PC-9 (cell line): ENCODE measurements around the gene NUDCD2.

Source experiments
- CTCF ChIP-seq: fragments of 200-600 bp; sonication (generic); conservative IDR thresholded peaks from 2 replicates; pipeline ENCODE4 v1.6.1; 2017; ENCODE audit warnings: mixed run types, antibody characterized with exemption, mild to moderate bottlenecking, moderate library complexity
- EZH2 ChIP-seq: fragments of 200-600 bp; sonication (generic); IDR thresholded peaks from 2 replicates; pipeline ENCODE4 v1.8.0; 2017; ENCODE audit warnings: antibody characterized with exemption, low read depth

DNA sequence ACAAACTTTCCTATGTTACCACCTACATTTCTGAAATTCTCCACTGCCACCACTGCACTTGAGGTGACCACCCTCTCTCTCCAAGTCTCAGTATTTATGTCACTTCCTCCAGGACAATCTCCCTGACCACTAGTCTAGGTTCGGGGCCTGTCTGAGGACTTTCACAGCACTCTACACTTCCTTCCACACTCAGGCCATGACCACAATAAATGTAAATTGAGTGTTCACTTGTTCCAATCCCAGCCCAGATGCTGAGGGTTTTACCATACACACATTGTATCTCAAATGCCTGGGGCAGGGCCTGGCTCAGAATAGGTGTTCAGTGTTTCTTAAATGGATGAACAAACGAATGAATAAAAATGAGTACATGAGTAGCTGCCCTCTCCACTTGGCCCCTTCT lies 49.4 kb downstream of the NUDCD2 start:
- TF ChIP-seq CTCF (no peak), EZH2 (no peak)
